HEK293 (cell line): Measurements from ENCODE around the gene UNC80.

ENCODE experiments used
- CTCF ChIA-PET: fragments of 350-600 bp; formaldehyde crosslinking; extraction: SDS; loops from one replicate; lab custom pipeline; 2021; ENCODE audit warnings: antibody characterized with exemption; lab: Yijun Ruan, JAX
- POLR2A ChIA-PET: fragments of 300-600 bp; formaldehyde crosslinking; extraction: SDS; loops from one replicate; lab custom pipeline; 2020; ENCODE audit warnings: antibody characterized with exemption, inconsistent platforms; lab: Yijun Ruan, JAX
- H3K27ac ChIP-seq: fragments of 200-500 bp; sonication (Bioruptor generic); 2 replicates; pipeline ENCODE4 v1.5.1; 2014; ENCODE audit warnings: low read depth, low read length, control low read depth, inconsistent platforms; ENCODE audit errors: extremely low read depth
- H3K36me3 ChIP-seq, 2 experiments: fragments of 200-500 bp in 1 of 2; sonication (Bioruptor generic) in 1 of 2; 1 replicate in 1 of 2; 2 replicates in 1 of 2; pipeline ENCODE4 v1.5.1; 2014 to 2017; ENCODE audit warnings: inconsistent platforms in 2 of 2, low read length in 2 of 2; ENCODE audit not compliant: control insufficient read depth in 2 of 2, insufficient read depth in 1 of 2
- H3K4me1 ChIP-seq: fragments of 200-500 bp; sonication (Bioruptor generic); 2 replicates; pipeline ENCODE4 v1.5.1; 2014; ENCODE audit warnings: mild to moderate bottlenecking, low read length, inconsistent platforms; ENCODE audit not compliant: control insufficient read depth, insufficient read depth
- H3K4me3 ChIP-seq: 2 replicates; pipeline ENCODE4 v1.5.1; 2011; ENCODE audit warnings: low read depth, mild to moderate bottlenecking, control low read depth, low read length, moderate library complexity
- H3K9me3 ChIP-seq: fragments of 200-500 bp; sonication (Bioruptor generic); 2 replicates; pipeline ENCODE4 v1.5.1; 2014; ENCODE audit warnings: low read depth, low read length, inconsistent platforms; ENCODE audit not compliant: control insufficient read depth, insufficient read depth
- ATF2 ChIP-seq: fragments of 450-650 bp; formaldehyde crosslinking; IDR thresholded peaks from 2 replicates; pipeline ENCODE4 v1.5.1; 2016; ENCODE audit warnings: missing biosample characterization, missing genetic modification characterization, low read depth
- BCL11A ChIP-seq: fragments of 450-650 bp; formaldehyde crosslinking; IDR thresholded peaks from 2 replicates; pipeline ENCODE4 v1.5.1; 2016; ENCODE audit warnings: low read depth, missing biosample characterization, missing genetic modification characterization
- GLIS2 ChIP-seq: fragments of 450-650 bp; formaldehyde crosslinking; IDR thresholded peaks from 2 replicates; pipeline ENCODE4 v1.5.1; 2016; ENCODE audit warnings: missing biosample characterization, missing genetic modification characterization
- HIC1 ChIP-seq: fragments of 450-650 bp; formaldehyde crosslinking; IDR thresholded peaks from 2 replicates; pipeline ENCODE4 v1.5.1; 2016; ENCODE audit warnings: missing biosample characterization, missing genetic modification characterization
- KLF10 ChIP-seq: fragments of 450-650 bp; IDR thresholded peaks from 2 replicates; pipeline ENCODE4 v1.5.1; 2018; ENCODE audit warnings: missing biosample characterization, mild to moderate bottlenecking, missing genetic modification characterization
- OVOL3 ChIP-seq: fragments of 450-650 bp; formaldehyde crosslinking; IDR thresholded peaks from 2 replicates; pipeline ENCODE4 v1.5.1; 2016; ENCODE audit warnings: missing biosample characterization, missing genetic modification characterization
- PRDM6 ChIP-seq: fragments of 450-650 bp; formaldehyde crosslinking; IDR thresholded peaks from 2 replicates; pipeline ENCODE4 v1.5.1; 2017; ENCODE audit warnings: missing biosample characterization, missing genetic modification characterization
- SCRT1 ChIP-seq: fragments of 450-650 bp; formaldehyde crosslinking; IDR thresholded peaks from 2 replicates; pipeline ENCODE4 v1.5.1; 2016; ENCODE audit warnings: missing biosample characterization, missing genetic modification characterization, borderline replicate concordance
- ZNF16 ChIP-seq: fragments of 450-650 bp; formaldehyde crosslinking; IDR thresholded peaks from 2 replicates; pipeline ENCODE4 v1.5.1; 2016; ENCODE audit warnings: low read depth, missing biosample characterization, missing genetic modification characterization
- ZNF169 ChIP-seq: fragments of 450-650 bp; formaldehyde crosslinking; IDR thresholded peaks from 2 replicates; pipeline ENCODE4 v1.5.1; 2016; ENCODE audit warnings: missing biosample characterization, missing genetic modification characterization
- ZNF2 ChIP-seq: fragments of 450-650 bp; formaldehyde crosslinking; IDR thresholded peaks from 2 replicates; pipeline ENCODE4 v1.5.1; 2016; ENCODE audit warnings: missing biosample characterization, missing genetic modification characterization
- ZNF324 ChIP-seq: fragments of 450-650 bp; formaldehyde crosslinking; IDR thresholded peaks from 2 replicates; pipeline ENCODE4 v1.5.1; 2016; ENCODE audit warnings: missing biosample characterization, missing genetic modification characterization
- ZNF473 ChIP-seq: fragments of 450-650 bp; formaldehyde crosslinking; IDR thresholded peaks from 2 replicates; pipeline ENCODE4 v1.5.1; 2017; ENCODE audit warnings: missing biosample characterization, missing genetic modification characterization
- ZNF48 ChIP-seq: fragments of 450-650 bp; formaldehyde crosslinking; IDR thresholded peaks from 2 replicates; pipeline ENCODE4 v1.5.1; 2016; ENCODE audit warnings: missing biosample characterization, missing genetic modification characterization
- ZNF488 ChIP-seq: fragments of 450-650 bp; formaldehyde crosslinking; IDR thresholded peaks from 2 replicates; pipeline ENCODE4 v1.5.1; 2016; ENCODE audit warnings: missing biosample characterization, missing genetic modification characterization
- ZNF548 ChIP-seq: fragments of 450-650 bp; formaldehyde crosslinking; IDR thresholded peaks from 2 replicates; pipeline ENCODE4 v1.5.1; 2016; ENCODE audit warnings: missing biosample characterization, missing genetic modification characterization
- ZNF560 ChIP-seq: fragments of 450-650 bp; formaldehyde crosslinking; IDR thresholded peaks from 2 replicates; pipeline ENCODE4 v1.5.1; 2017; ENCODE audit warnings: missing biosample characterization, missing genetic modification characterization, borderline replicate concordance
- ZNF561 ChIP-seq: fragments of 450-650 bp; IDR thresholded peaks from 2 replicates; pipeline ENCODE4 v1.5.1; 2018; ENCODE audit warnings: missing biosample characterization, missing genetic modification characterization, borderline replicate concordance
- ZNF658 ChIP-seq: fragments of 450-650 bp; formaldehyde crosslinking; IDR thresholded peaks from 2 replicates; pipeline ENCODE4; 2016; ENCODE audit warnings: missing biosample characterization, missing genetic modification characterization
- ZSCAN30 ChIP-seq: fragments of 450-650 bp; IDR thresholded peaks from 2 replicates; pipeline ENCODE4 v1.5.1; 2018; ENCODE audit warnings: missing biosample characterization, mild to moderate bottlenecking, missing genetic modification characterization, moderate library complexity
- ZSCAN4 ChIP-seq: fragments of 450-650 bp; formaldehyde crosslinking; IDR thresholded peaks from 2 replicates; pipeline ENCODE4 v1.5.1; 2017; ENCODE audit warnings: missing biosample characterization, missing genetic modification characterization
- ZXDB ChIP-seq: fragments of 450-650 bp; formaldehyde crosslinking; IDR thresholded peaks from 2 replicates; pipeline ENCODE4 v1.5.1; 2016; ENCODE audit warnings: missing biosample characterization, missing genetic modification characterization

UNC80 gene

GRCh38 chr2:209766613-209767012, 5.0 kb upstream of the UNC80 start (continued):
- TF ChIP-seq ZXDB (tag by site-specific recombination): no peak
- TF ChIP-seq SCRT1 (tag by site-specific recombination): no peak
- no peak for TF ChIP-seq ZNF548
- no peak for TF ChIP-seq ATF2 (tag by site-specific recombination)
- TF ChIP-seq ZNF488 (tag by site-specific recombination): no peak
- TF ChIP-seq ZNF324 (tag by site-specific recombination): no peak

- Histone ChIP-seq H3K4me1 (no peaks in the 10 kb centered on the region), H3K27ac (no peak overlapping the region), H3K36me3 (no peaks in the 10 kb centered on the region), H3K9me3 (no peaks in the 10 kb centered on the region), H3K4me3 (no peak overlapping the region)
- POLR2A ChIA-PET: no interaction called here
- TF ChIP-seq BCL11A: no peak
- TF ChIP-seq OVOL3 (tag by site-specific recombination): no peak
- no peak for TF ChIP-seq ZSCAN30 (tag by site-specific recombination)
- no peak for TF ChIP-seq ZNF48 (tag by site-specific recombination)
- TF ChIP-seq ZSCAN4 (tag by site-specific recombination): no peak
- no peak for TF ChIP-seq ZNF473 (tag by site-specific recombination)
- no peak for TF ChIP-seq ZNF658
- TF ChIP-seq PRDM6 (tag by site-specific recombination): no peak
- no peak for TF ChIP-seq ZNF16 (tag by site-specific recombination)
- no peak for TF ChIP-seq ZNF169 (tag by site-specific recombination)
- TF ChIP-seq ZNF560: no peak
- TF ChIP-seq ZNF561 (tag by site-specific recombination): no peak
- TF ChIP-seq HIC1: no peak
- no peak for TF ChIP-seq KLF10 (tag by site-specific recombination)
- no peak for TF ChIP-seq GLIS2 (tag by site-specific recombination)
- TF ChIP-seq ZNF2 (tag by site-specific recombination): no peak
- TF ChIP-seq, all 188 proteins: peak for 0
- CTCF ChIA-PET: no interaction called here
These were observed 4.3 kb upstream of the UNC80 start for GRCh38 chr2:209767316-209767715.
